GM21447 (cell line): ENCODE data around the gene CXCL16.

Experiments
- ATAC-seq: cut with Tn5 transposase; IDR thresholded peaks from one replicate; pipeline ENCODE4 v1.9.1; 2021; ENCODE audit not compliant: unreplicated experiment

CXCL16 gene

GRCh38 chr17:4751932-4752331 lies 12.2 kb upstream of the CXCL16 start:
- ATAC-seq, result no peak

- no peak for ATAC-seq
These were observed 10.9 kb upstream of the CXCL16 start for GRCh38 chr17:4750606-4751005.

- no peak for ATAC-seq
These were observed 9.0 kb upstream of the CXCL16 start for GRCh38 chr17:4748686-4749085.

GRCh38 chr17:4747847-4748246 lies 8.1 kb upstream of the CXCL16 start:
- ATAC-seq, result no peak

- no peak for ATAC-seq
These were observed 5.6 kb upstream of the CXCL16 start for GRCh38 chr17:4744999-4745969.

GRCh38 chr17:4743898-4744297 lies 4.2 kb upstream of the CXCL16 start:
- no peak for ATAC-seq

GRCh38 chr17:4743216-4743615 lies 3.5 kb upstream of the CXCL16 start:
- ATAC-seq, result no peak

- ATAC-seq, result no peak
These were observed 2.9 kb upstream of the CXCL16 start for GRCh38 chr17:4742629-4743028.

GRCh38 chr17:4742133-4742532 lies 2.4 kb upstream of the CXCL16 start:
- no peak for ATAC-seq

- no peak for ATAC-seq
These were observed 1.8 kb upstream of the CXCL16 start for GRCh38 chr17:4741544-4741943.

GRCh38 chr17:4740584-4740983 lies 856 bp upstream of the CXCL16 start:
- no peak for ATAC-seq

- no peak for ATAC-seq
These were observed 260 bp upstream of the CXCL16 start for GRCh38 chr17:4740025-4740351.

GRCh38 chr17:4738136-4739121 lies 1.3 kb downstream of the CXCL16 start:
- ATAC-seq, result no peak

GRCh38 chr17:4735876-4736651 lies 3.7 kb downstream of the CXCL16 start:
- no peak for ATAC-seq

- no peak for ATAC-seq
These were observed 4.8 kb downstream of the CXCL16 start for GRCh38 chr17:4734857-4735475.

- peak; percentile 42 for ATAC-seq
These were observed 6.6 kb downstream of the CXCL16 start for GRCh38 chr17:4733073-4733531.

GRCh38 chr17:4728124-4728523 lies 11.6 kb downstream of the CXCL16 start:
- ATAC-seq, result no peak

GRCh38 chr17:4725646-4726310 lies 13.9 kb downstream of the CXCL16 start:
- no peak for ATAC-seq

- no peak for ATAC-seq
These were observed 15.1 kb downstream of the CXCL16 start for GRCh38 chr17:4724650-4725049.
